ENCODE data around the gene DLK1.

Gene DLK1

DNA sequence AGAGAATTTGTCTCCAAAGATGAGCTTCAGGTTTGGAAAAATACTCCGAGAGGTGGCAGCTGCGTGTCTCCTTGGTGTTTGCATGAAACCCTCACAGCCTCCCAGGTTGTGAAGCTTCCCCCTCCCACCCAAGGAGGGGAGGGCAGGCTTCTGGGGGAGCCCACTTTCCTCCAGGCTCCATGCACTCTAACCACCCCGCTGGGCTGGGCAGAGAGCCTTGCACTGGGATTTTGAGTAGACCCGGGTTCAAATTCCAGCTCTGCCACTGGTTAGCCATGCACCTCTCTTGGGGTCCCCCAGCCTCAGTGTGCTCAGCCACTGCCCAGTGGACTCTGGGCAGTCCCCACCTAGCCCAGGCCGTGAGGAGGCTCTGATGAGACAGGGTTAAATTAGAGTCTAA, 4.3 kb upstream of the DLK1 start:
- H3K27ac ChIP-seq = no peak overlapping the region
- TF ChIP-seq, protein P1, sequence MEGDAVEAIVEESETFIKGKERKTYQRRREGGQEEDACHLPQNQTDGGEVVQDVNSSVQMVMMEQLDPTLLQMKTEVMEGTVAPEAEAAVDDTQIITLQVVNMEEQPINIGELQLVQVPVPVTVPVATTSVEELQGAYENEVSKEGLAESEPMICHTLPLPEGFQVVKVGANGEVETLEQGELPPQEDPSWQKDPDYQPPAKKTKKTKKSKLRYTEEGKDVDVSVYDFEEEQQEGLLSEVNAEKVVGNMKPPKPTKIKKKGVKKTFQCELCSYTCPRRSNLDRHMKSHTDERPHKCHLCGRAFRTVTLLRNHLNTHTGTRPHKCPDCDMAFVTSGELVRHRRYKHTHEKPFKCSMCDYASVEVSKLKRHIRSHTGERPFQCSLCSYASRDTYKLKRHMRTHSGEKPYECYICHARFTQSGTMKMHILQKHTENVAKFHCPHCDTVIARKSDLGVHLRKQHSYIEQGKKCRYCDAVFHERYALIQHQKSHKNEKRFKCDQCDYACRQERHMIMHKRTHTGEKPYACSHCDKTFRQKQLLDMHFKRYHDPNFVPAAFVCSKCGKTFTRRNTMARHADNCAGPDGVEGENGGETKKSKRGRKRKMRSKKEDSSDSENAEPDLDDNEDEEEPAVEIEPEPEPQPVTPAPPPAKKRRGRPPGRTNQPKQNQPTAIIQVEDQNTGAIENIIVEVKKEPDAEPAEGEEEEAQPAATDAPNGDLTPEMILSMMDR (IDR thresholded peaks at IDR 0.05) = no peak
- no peak for TF ChIP-seq ZFX (IDR thresholded peaks at IDR 0.05; ENCODE audit: borderline replicate concordance)

DNA sequence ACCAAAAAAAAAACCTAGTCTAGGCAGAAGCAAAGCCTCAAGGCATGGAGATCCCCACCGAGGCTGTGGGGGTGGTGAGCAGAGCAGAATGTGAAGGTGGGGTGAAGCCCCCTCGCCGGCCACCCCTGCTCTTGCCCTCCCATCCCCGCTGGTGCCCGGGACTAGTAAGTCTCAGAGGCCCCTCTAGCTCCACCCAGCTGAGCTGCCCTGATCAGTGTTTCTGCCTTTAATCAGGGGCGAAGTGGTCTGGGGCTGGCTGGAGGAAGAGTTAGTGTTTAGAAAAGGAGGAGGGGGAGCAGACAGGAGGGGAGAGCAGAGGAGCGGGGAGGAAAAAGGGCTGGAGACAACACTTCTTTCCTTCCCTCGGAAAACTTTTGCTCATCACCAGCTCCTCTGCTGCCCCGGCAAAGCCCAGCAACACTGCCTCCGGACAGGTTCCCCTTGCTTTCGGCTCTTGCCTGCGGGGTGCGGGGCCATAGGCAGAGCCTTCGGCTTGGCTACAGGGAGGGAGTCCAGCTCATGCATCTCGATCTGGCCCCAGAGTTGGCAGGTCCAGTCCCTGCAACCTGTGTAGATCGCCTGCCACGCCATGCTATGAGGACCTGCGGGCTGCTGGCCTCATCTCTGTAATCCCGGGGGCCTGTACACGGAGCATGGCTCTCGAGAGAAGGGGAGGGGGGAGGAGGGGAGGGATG, 3.4 kb upstream of the DLK1 start:
- H3K27ac ChIP-seq = no peak overlapping the region
- TF ChIP-seq, protein P1 (IDR thresholded peaks at IDR 0.05) = no peak
- no peak for TF ChIP-seq ZFX (IDR thresholded peaks at IDR 0.05; ENCODE audit: borderline replicate concordance)

DNA sequence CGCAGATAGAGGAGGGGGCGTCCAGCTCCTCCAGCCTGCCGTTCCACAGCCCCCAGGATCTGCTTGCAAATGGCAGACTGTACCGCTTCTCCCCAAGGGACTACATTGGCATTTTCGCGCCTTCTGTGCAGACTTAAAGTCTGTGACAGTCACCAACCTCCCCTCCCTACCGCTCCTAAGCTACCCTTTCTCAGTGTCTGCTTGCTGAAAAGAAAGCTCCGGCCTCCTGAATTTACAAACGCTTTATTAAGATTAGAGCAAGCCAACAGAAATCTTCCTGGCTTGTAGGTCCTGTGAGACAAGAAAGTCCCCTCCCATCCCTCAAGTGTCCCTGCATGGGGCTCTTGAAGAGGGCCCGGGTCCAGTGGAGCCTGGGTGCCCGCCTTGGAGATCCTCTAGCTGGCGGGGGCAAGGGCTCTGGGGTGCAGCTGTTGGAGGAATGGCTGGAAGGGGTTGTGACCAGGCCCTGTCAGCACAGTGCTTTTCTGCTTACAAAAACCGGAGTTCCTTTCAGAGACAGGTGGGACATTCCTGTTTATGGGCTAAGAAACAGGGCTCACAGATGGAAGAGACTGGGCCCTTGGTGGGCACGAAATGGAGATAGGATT, 2.8 kb upstream of the DLK1 start:
- no peak for TF ChIP-seq ZFX (IDR thresholded peaks at IDR 0.05; ENCODE audit: borderline replicate concordance)
- TF ChIP-seq, protein P1 (IDR thresholded peaks at IDR 0.05) = no peak
- no peak overlapping the region for H3K27ac ChIP-seq

DNA sequence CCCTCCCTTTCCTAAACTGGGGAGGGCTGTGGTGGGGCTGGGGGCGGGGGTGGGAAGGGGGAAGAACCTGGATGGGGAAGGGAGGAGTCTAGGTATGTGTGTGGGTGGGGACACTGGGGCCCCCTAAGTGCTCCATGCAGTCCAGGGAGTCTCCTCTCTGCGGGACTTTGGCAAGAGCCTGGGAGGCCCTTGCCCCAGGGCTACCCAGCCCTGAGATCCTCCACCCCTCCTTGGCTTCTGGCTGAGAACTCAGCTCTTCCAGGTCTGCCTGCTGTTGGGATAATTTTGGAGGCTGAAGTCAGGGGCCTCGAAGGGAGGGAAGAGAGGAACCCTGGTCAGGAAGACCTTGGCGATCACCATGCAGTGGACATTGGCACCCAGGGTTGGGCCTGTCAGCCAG, 2.2 kb upstream of the DLK1 start:
- H3K27ac ChIP-seq = no peak overlapping the region
- TF ChIP-seq, protein P1 (IDR thresholded peaks at IDR 0.05) = no peak
- no peak for TF ChIP-seq ZFX (IDR thresholded peaks at IDR 0.05; ENCODE audit: borderline replicate concordance)

DNA sequence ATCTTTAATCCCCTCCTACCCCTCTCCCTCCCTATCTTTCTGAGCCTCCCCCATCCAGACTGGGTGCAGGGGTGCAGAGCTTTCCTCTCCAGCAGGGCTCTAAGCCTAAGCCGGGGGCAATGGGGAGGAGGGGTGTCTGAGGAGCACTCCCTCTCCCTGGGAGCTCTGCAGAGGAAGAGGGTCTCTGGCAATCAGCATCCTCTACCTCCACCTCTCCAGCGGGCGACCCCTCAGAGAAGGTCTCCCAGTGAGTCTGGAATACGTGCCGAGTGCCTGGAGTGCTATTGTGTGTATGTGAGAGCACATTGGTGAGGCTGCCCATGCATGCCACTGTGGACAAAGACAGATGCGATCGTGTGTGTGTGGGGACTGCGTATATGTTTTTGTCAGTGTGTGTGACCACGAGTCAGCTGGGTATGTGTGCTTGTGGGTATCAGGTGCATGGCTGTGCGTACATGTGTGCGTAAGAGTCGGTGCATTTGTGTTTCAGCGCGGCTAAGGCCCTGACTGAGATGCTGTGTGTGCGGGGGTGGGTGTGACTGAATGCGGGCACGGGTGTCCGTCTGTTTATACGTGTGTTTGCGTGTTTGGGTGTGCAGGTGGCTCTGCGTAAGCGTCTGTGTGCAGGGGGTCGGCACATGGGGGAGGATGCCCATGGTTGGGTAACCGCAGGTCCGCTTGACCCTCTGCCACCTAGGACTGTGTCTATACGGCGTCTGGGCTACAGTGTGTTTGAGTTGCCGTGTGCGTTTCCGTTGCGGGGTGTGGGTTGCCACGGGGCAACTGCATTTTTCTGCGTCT, 905 bp upstream of the DLK1 start:
- no peak overlapping the region for H3K27ac ChIP-seq
- no peak for TF ChIP-seq ZFX (IDR thresholded peaks at IDR 0.05; ENCODE audit: borderline replicate concordance)

DNA sequence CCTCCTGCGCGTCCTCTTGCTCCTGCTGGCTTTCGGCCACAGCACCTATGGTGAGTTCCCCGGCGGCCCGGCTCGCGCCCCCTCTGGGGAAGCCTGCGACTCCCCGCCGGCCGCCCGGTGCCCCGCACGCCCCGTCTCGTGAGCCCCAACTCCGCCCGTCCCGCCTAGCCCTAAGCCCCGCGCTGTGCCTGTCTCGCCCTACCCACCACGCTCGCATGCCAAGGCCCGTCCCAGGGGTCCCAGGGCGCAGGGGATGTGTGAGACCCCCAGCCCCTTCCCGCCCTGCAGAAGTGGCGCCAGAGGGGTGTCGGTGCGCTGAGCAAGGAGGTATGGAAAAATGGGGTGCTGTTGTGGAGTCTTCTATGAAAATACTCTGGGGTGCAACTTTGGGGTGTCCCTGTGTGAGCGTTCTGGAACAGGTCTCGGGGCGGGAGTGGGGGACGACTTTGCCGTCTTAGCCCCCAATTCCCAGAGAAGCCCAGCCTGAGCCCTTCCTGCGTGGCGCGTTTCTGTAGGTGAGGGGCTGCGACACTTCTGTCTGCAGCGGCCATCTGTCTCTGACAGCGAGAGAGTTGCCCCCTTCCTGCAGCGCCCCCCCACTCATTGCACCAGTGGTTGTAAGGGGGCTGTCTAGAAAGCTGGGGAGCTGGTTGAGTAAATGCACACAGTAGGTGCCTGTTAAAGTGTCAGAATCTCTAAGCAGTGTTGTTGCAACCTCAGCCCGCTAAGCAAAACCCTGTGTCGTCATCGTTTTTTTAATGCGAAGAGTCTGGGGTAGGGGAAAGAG, 587 bp downstream of the DLK1 start:
- TF ChIP-seq ZFX (IDR thresholded peaks at IDR 0.05; ENCODE audit: borderline replicate concordance) = no peak
- TF ChIP-seq, protein P1 (IDR thresholded peaks at IDR 0.05) = no peak
- no peak overlapping the region for H3K27ac ChIP-seq

DNA sequence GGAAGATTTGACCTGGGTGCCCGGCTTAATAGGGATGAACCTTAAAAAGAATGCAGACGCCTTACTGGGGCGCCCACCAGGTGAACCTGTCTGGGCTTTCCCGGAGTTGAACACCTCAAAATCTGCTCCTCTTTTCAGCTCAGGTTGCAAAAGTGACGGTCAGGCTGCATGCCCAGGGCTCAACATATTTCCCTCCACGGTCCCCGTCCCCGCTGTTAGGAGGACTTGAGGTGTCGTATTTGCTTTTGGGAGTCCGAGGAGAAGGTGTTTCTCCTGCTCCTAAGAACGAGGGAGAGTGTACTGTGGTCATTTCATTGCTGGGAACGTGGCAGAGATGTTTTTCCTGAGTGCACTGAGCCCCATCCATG, 1.2 kb downstream of the DLK1 start:
- no peak for TF ChIP-seq ZFX (IDR thresholded peaks at IDR 0.05; ENCODE audit: borderline replicate concordance)
- TF ChIP-seq, protein P1 (IDR thresholded peaks at IDR 0.05) = no peak

More for the DNA sequence above, 1.2 kb downstream of the DLK1 start:
- H3K27ac ChIP-seq = no peak overlapping the region
